SIG-M5 treated with dmso at 0.1 percent for 504 hours (cell line): ENCODE data around the gene ABCG8.

Source experiments
- DNase-seq: peaks from one replicate; lab custom pipeline; 2025; ENCODE audit not compliant: unreplicated experiment; lab: John Stamatoyannopoulos, UW

Gene ABCG8

DNA sequence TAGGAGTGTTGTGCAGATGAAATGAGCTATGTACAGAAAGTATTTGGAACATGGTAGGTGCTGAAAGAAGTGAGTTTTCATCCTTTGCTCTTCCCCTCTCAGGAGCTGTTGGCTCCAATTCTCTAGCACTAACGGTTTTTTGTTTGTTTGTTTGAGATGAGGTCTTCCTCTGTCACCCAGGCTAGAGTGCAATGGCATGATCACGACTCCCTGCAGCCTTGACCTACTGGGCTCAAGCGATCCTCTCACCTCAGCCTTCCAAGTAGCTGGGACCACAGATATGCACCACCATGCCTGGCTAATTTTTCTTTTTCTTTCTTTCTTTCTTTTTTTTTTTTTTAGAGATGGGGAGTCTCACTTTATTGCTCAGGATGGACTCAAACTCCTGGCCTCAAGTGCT, 12.9 kb upstream of the ABCG8 start:
- no peak for DNase-seq

DNA sequence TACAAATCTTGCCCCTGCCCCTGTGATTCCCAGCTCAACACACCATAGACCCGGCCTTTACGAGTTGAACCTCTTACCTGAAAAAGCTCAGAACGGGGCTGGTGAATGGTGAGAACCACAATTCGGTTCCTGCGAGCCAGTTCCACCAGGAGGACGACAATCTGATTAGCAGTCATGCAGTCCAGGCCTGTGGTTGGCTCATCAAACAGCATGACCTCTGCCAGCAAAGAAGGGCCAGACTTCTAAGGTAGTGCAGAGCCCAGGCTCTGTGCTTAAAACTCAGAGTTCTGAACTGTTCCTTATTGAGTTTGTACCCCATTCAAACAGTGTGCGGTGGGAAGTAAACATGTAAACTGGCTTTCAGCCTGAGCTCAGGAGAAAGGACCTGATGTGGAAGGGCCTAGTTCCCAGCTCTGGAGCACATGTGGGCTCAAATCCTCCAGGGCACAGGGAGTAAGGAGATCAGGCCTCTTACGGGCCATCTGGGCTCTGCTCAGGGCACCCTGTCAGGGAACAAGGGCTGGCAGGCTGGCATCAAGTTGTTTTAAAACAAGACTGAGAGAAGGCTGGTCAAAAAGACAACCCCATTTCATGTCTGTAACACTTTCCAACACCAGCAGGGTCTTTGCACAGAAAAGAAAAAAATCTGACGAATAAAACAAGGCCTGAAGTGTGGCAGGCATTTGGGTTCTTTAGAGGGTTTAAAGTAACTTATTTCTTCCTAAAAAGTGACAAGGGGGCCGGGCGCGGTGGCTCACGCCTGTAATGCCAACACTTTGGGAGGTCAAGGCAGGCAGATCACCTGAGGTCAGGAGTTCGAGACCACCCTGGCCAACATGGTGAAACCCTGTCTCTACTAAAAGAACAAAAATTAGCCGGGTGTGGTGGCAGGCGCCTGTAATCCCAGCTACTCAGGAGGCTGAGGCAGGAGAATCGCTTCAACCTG, 12.2 kb upstream of the ABCG8 start:
- no peak for DNase-seq

GRCh38 chr2:43831543-43832294, 7.1 kb upstream of the ABCG8 start:
- DNase-seq, result no peak

- no peak for DNase-seq
These were observed 6.3 kb upstream of the ABCG8 start for GRCh38 chr2:43832457-43832856.

GRCh38 chr2:43837033-43837432, 1.7 kb upstream of the ABCG8 start:
- DNase-seq, result no peak

DNA sequence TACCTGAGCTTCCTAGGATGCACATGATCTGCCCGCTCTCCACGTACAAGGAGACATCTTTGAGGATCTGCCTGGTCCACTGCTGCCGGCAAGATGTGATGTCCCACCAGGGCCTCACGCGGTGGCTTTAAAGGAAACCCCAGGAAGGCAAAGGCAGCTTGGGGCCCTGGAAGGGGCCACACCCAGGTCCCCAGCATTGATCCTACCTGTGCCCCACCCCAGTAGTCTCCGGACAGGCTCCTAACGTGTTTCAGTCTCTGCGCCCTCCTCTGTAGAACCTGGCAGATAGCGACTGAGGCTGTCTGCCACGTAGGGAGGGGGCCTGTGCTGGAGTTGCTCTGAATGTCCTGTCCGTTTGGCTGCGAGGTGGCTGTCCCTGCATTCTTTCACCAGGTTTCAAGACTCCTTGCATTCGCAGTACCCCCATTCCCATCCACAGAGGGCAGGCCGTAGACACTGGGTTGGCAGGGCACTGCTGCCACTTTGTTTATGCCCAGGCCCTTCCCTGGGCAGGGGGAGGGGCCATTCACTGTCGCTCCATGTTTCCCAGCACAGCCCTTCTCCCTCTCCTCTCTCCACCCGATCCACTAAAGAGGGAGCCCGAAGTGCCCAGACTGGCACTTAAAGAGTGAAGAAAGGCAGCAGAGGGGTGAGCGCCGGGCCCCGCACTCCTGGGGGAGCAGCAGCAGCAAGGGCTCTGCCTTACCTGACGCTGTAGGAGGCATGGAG, 776 bp upstream of the ABCG8 start:
- no peak for DNase-seq

DNA sequence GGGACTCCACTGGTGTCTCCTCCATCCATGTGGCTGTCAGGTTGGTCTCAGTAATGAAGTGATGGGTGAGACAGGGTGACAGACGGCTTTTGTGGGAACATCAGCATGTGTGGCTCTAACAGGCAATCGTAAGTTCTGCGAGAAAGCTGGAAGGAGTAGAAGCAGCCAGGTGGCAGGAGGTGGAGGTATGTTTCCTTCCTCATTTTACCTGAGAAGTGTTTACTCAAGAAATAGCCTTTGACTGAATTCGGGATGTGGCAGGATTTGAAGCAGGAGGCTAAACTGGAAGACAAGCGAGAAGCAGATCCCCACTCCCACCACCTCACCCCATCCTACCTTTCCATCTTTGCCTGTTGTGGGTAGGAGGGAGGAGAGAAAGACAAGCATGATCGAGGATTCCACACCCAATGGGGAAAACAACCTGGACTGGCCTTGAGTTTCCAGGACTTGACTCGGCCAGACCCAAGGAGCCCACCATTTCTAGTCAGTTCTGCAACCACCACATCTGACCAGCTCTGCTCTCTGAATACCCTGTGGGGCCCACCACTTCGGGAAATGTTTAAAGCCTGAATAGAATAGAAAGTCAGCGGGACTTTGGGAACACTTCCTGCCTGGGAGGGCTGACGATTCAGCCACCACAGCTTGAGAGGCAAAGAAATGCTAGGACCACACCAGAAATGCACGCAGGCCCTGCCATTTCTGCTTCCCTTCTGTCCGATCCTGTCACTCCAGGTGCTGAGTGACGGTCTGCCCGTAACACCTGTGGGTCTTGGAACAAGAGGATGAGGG, 1.2 kb downstream of the ABCG8 start:
- no peak for DNase-seq

- DNase-seq, result no peak
These were observed 2.2 kb downstream of the ABCG8 start for GRCh38 chr2:43840965-43841364.

DNA sequence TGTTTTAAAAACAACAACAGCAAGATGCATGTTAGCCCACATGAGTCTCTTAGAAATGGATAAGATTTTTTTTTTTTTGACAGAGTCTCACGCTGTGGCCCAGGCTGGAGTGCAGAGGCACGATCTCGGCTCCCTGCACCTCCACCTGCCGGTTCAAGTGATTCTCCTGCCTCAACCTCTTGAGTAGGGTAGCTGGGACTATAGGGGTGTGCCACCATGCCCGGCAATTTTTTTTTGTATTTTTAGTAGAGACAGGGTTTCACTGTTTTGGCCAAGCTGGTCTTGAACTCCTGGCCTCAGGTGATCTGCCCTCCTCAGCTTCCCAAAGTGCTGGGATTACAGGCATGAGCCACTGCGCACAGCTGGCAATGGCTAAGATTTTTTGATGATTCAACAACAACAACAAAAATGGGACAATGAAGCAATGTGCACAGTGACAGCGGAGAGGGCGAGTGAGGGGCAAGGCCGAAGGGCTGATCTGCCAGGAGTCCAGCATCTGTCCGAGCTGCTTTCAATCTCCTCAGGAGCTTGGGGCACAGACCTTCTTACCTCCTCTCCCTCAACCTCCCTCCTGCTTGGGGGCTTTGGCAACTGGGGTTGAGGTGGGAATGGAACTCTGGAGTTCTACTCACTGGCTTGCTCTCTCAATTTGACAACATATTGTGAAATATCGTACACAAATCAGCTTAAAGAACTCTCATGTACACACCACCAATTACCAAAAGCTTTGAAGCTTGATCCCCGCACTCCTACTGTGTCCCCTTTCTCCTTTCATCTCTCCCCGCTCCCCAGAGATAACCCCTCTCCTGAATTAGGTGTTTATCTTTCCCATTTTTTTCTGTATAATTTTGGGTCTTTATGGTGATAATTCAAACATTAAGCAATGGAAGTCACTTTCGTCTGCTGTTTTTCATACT, 3.4 kb downstream of the ABCG8 start:
- no peak for DNase-seq

DNA sequence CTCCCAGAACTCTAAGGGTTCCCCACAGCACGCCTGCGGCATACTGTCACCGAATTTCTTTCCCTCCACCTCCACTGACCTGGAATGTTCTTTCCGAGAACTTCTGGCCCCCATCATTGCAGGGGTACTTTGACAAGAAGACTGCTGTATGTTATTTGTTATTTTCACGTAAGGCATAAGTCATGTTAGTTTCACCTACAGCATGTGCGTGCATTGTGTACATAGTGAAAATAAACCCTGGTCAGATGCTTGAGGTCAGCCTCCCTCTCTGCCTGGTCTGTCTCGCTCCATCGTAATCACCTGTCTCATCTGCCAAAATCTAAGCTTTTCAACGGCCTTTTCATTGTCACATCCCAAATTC, 4.1 kb downstream of the ABCG8 start:
- no peak for DNase-seq

- DNase-seq, result no peak
These were observed 6.4 kb downstream of the ABCG8 start for GRCh38 chr2:43845181-43845580.

DNA sequence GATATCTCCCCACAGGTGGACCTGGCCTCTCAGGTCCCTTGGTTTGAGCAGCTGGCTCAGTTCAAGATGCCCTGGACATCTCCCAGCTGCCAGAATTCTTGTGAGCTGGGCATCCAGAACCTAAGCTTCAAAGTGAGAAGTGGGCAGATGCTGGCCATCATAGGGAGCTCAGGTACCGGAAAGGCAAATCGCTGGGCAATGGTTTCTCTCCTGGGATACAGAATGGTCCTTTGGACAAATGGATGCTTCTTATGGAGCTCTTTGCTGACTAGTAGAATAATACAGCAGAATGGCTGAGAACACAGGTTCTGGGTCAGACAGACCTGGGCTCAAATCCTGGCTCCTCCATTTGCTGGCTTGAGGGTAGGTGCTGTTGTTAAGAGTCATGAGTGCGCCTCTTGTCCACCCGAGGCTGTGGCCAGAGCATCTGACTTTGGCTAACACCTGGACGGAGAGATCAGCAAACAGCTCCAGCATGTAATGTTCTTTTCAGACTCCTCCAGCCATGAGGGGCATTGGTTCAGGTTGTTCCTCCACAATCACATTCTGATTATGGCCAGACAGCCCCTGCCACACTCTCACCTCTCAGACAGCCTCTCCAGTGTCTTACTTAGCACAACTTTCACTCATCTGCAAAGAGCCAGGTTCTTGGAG, 7.5 kb downstream of the ABCG8 start:
- no peak for DNase-seq

GRCh38 chr2:43848214-43848613, 9.4 kb downstream of the ABCG8 start:
- no peak for DNase-seq

GRCh38 chr2:43851011-43851980, 12.5 kb downstream of the ABCG8 start:
- no peak for DNase-seq

DNA sequence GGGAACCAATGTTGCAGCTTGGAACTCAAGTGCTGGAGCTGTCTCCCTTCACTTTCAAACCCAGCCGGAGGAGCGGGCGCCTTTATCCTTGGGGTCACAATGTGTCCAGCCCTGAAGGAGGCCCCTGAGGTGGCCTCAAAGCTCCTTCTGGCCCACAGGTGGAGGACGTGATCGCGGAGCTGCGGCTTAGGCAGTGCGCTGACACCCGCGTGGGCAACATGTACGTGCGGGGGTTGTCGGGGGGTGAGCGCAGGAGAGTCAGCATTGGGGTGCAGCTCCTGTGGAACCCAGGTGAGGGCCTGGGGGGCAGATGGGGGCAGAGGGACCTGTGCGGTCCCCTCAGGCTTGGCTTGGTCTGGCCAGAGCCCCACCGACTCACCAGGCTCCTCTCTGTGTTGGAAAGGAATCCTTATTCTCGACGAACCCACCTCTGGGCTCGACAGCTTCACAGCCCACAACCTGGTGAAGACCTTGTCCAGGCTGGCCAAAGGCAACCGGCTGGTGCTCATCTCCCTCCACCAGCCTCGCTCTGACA, 13.5 kb downstream of the ABCG8 start:
- DNase-seq, result no peak

GRCh38 chr2:43853141-43854081, 14.6 kb downstream of the ABCG8 start:
- DNase-seq, result no peak

DNA sequence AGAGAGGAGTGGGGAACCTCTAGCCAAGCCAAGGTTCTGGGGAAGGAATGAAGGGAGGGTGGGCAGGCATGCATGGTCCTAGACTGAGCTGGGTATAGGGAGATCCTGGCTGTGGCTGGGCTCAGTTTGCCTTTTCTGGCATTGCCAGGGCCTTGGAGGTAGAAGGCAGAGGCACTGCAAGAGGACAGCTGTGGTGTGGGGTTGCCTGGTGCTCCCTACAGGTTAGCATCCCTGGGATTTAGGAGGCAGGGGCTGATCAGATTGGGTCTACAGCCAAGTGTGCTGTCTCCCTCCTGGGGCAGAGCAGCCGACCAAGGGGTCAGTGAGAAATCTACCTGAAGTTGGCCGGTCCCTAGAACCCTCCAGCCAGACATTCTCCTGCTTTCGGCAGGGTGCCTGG, 15.9 kb downstream of the ABCG8 start:
- DNase-seq, result no peak
